ENCODE results near the gene ZNF529.
"Not testable (repeated sequence)": the region's sequence is repeated elsewhere in the genome, so short reads cannot be mapped to it uniquely, and the experiment has no call there.

The ZNF529 gene

GRCh38 chr19:36573020-36573894 is at the start of gene ZNF529:
Gene ZNF529 (minus strand): TSS chr19:36573292. CDS start chr19:36572346, 946 bp downstream.
- DNase-seq, result peak; percentile 95 to 98

DNA sequence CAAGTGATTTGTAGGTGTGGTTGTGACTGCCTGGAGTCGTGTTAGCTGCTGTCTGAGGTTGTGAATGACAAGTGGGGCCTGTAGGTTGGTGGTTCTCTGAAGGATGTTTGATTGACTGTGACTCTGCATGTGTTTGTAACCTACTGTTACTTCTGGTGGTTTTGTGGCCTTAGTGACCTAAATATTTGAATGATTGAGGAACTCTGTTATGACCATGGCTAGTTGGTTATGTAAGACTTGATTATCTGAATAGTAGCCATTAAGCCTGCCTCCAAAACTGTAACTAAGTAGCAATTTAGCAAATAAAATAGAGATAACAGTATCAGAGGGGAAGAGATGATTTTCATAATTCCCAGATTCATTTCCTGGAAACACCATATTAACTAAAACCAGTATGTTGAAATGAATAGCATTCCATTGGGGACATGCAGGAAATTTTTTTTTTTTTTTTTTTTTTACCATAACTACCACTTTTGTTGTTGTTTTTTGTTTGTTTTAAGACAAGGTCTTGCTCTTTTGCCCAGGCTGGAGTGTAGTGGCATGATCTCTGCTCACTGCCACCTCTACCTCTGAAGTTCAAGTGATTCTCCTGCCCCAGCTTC is 32.9 kb upstream of the ZNF529 start:
- DNase-seq, result no peak

DNA sequence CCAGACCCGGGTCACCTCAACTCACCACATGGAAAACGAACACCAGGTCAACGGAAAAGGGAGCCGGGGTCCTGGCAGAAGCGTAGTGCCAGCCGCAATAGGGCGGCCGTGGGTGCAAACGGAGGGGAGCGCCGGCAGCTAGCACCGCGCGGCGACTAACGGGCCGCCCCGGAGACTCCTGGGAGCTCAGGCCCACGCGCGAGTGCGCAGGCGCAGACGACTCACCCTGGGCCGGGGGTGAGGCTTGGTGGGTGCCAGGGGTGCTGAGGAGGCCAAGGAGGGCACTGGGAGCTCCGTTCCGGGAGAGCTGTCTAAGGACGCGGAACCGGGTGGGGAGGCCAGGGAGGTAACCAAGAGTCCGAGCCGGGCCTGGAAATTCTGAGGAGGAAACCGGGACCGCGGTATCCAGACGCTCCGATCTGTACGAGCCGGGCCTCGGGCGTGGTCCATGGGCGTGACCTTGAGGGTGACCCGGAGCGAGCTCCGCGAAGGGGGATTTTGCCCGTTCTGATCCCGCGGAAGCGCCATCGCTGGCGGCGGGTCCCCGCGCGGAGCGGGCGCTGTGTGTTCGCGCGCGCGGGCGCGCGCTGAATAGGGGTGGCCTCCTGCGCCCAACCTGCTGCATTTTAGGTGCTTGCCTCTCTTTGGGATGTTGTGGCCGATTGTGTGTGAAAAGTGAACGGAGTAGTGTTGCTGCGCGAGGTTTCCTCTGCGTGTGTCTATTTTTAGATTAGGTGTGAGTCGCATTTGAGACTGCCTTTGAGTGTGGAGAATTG is 32.2 kb upstream of the ZNF529 start, which contains the start of gene ZNF382:
Gene ZNF382 (plus strand): TSS at position 213 of the 776 bp plus-strand sequence. CDS start 4,602 bp downstream, outside the sequence.
- DNase-seq, result peak; percentile 63 to 91

DNA sequence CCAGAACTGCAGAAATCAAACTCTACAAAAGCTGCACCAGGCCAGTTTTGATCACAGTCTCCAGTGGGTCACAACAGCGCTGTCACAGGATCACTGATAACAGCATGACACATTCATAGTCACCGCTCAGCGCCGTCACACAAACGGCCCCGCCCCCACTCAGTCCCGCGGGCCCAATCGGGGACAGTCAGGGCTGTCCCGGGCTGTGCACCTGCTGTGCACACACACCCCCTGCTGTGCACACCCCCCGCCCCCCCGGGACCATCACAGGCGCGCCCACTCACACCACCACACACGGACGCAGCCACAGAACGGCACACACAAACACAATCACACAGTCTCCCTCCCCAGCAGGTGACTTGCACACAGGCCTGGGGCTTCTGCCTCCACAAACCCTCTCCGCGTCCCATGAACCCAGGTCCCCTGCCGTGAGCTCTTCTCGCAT is 31.6 kb upstream of the ZNF529 start:
- DNase-seq, result peak; percentile 51 to 73

DNA sequence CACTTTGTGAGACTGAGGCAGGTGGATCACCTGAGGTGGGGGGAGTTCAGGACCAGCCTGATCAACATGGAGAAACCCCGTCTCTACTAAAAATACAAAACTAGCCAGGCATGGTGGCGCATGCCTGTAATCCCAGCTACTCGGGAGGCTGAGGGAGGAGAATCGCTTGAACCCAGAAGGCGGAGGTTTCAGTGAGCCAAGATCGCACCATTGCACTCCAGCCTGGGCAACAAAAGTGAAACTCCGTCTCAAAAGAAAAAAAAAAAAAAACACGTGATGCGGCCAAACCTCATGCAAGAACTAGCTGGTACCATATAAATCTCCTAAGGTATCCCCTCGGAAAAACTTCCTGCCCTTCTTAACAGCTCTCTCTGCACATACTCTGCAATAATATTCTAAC is 29.6 kb upstream of the ZNF529 start:
- DNase-seq, result not testable (repeated sequence)

GRCh38 chr19:36579255-36579654 is 6.2 kb upstream of the ZNF529 start:
- DNase-seq, result no peak

- DNase-seq, result no peak
Observed at GRCh38 chr19:36577271-36577996, 4.3 kb upstream of the ZNF529 start.

GRCh38 chr19:36574741-36575140 is 1.6 kb upstream of the ZNF529 start:
- no peak for DNase-seq

DNA sequence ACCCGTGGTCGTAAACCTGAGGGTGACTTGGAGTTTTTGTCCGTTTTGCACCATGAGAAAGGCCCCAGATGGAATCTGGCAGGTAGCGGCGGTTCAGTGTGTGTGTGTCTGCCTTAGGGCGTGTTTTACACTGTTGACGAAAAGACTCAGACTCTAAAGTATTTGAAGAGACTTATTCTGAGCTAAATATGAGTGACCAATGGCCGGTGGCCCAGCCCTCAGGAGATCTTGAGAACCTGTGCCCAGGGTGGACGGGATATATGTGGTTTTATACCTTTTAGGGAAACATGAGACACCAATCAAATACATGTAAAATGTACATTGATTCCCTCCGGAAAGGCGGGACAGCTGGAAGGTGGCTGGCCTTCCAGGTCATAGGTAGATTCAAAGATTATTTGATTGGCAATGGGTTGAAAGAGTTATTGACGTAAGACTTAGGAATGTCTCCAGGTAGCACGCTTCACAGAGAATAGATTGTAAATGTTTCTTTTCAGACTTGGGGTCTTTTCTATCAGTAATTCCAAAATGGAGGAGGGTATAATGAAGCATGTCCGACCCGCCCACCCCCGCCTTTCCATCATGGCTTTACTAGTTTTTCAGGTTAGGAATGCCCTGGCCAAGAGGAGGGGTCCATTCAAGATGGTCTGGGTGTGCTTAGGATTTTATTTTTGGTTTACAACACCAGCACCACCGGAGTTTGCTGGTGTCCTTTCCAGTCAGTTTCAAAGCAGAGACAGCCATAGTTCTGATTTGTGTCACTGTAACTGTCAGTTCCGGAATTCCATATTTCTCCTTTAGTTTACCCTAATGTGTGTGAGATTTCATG is 1.0 kb upstream of the ZNF529 start:
- DNase-seq, result peak in 1 of 2 experiments; percentile 62

- DNase-seq, result no peak
Observed at GRCh38 chr19:36572593-36573019, 486 bp downstream of the ZNF529 start.

DNA sequence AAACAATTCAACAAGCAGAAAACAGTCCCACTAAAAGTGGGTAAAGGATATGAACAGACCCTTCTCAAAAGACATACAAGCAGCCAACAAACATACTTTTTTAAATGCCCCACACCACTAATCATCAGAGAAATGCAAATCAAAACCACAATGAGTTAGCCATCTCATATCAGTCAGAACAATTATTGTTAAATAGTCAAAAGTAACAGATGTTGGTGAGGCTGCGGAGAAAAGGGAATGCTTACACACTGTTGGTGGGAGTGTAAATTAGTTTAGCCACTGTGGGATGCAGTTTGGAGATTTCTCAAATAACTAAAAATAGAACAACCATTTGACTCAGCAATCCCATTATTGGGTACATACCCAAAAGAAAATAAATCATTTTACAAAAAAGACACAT is 8.7 kb downstream of the ZNF529 start:
- no peak for DNase-seq

DNA sequence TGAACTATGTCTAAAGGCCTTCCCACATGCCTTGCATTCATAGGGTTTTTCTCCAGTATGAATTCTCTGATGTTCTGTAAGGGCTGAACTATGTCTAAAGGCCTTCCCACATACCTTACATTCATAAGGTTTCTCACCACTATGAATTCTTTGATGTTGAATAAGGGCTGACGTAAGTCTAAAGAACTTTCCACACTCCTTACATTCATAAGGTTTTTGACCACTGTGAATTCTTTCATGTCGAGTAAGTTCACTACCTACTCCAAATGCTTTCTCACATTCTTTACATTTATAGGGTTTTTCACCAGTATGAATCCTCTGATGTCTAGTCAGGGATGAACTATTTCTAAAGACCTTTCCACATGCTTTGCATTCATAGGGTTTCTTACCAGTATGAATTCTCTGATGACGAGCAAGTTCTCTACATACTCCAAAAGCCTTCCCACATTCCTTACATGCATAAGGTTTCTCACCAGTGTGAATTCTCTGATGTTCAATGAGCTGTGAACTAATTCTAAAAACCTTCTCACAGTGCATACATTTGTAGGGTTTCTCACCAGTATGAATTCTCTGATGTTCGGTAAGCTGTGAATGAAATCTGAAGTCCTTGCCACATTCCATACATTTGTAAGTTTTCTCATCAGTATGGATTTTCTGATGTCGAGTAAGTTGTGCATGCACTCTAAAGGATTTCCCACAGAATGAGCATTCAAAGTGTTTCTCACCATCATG is 25.9 kb downstream of the ZNF529 start:
- DNase-seq, result no peak

DNA sequence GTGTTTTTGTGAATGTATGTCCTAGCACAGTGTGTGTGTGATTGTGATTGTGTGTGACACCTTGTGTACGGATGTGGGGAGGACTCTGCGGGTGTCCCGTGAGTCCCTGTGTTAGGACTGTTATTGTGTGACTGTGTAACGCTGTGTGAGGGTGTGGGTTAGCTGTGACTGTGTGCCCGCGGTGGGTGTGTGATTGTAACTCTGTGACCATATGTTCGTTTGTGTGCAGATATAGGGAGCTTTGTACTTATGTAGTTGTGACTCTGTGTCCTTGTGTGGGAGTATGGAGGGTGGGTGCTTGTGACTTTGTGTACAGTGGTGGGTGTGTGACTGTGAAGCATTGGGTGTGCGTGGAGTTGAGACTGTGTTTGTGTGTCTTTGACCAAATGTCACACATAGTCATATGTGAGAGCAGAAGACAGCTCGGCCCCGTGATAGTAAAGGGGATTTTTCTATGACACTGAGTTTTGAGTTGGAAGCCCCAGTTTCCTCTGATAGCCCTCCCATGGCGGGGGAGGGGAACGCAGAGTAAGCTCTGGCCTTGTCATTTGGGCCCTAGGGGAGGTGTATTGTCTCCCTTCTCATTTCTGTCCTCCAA is 44.1 kb downstream of the ZNF529 start:
- peak; percentile 30 to 62 for DNase-seq

DNA sequence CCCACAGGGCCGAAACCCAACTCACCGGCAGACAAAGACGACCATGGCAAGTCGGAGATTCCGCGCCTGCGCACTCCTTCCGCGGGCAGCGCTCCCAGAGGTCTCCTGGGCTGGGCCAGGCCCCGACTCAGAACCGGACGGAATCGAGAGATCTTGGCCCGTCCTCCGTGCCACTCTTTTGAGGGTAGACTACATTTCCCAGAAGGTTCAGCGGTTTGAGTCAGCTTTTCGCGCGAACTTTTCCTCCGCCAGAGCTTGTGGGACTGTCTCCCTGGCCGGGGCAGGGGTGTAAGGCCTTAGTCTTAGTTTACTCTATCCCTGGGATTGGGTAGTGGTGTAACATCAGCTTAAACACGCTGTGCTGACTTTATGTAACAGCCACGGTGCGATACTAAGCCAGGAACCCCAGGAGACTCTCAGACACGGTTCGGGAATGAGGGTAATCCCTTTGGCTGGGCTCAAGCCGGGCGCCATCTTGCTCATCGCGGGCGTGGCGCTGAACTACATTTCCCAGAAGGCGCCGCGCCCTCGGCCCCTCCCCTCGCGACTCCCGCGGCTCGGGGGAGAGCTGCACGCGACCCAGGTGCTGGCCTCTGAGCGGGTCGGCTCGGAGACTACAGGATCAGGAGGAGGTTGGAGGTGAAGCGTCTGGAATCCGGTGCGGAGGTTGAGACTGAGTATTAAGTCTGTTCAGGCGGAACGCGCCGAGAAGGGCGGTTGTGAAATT is 44.7 kb downstream of the ZNF529 start, which contains the start of gene ZNF260:
Gene ZNF260 (minus strand): TSS at position 78 of the 727 bp plus-strand sequence. CDS start 13,033 bp downstream, outside the sequence.
- DNase-seq, result peak; percentile 98 to 99

DNA sequence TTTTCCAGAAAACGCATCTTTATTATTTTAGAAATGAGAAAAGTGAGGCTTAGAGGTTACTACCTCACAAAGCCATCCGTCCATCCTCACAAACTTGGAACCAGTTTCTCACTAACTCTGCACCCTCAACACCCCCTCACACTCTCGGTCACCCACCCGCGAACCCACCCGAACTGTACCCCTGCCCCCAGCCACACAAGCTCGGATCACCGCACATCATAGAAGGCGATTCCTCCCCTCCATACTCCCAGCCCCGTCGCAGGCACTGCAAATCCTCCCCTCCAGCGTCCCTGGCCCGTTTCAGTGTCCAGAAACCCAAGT is 45.3 kb downstream of the ZNF529 start:
- no peak for DNase-seq

DNA sequence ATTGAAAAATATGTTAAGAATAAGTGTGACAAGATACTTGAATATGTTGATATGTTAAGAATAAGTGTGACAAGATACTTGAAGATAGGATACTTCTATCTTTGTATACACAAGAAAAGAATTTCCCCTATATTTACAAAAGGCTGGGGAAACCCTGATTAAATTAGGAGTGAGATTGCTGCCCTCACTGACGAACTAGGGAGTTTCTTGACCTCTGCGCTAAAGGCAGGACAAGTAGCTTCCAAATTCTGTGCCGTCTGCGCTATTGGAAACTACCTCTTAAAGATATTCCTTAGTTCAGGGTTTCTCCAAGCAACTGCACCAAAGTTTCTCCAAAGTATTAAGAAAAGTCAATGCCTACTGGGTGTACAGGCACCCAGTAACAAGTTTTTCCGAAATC is 45.8 kb downstream of the ZNF529 start:
- no peak for DNase-seq

- no peak for DNase-seq
Observed at GRCh38 chr19:36526581-36526980, 46.5 kb downstream of the ZNF529 start.

DNA sequence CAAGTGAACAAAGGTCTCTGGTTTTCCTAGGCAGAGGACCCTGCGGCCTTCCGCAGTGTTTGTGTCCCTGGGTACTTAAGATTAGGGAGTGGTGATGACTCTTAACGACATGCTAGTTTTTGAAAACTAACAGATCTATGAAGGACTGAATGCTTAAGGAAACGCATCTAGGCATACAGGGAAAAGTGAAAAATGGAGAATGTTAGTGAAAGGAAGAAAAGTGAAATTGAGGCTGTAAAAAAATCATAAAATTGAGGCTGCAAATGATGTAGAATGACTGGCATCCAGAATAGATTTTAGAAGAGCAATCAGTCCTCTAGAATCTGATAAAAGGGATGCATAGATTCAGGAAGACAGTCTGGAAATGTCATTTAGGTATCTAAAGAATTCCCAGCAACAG is 48.5 kb downstream of the ZNF529 start:
- no peak for DNase-seq

GRCh38 chr19:36514012-36514612 is 59.0 kb downstream of the ZNF529 start:
- no peak for DNase-seq
